ENCODE data around the gene GALNT15. TPM values are rescaled to one million over a fixed set of nuclear protein-coding genes. Genes with fewer than 3 reads are reported as not detected.

GALNT15 gene
- total RNA-seq, 1 donor from 2014 or later: 0.95 TPM

- Histone ChIP-seq H3K9me3 (ENCODE audit: insufficient read depth, low read depth, low read length) (no peaks in the 10 kb centered on the region), H3K4me2 (ENCODE audit: low read length) (no peak overlapping the region), H3K4me1 (ENCODE audit: insufficient read depth, low read length) (peaks cover 2% of the 10 kb centered on the region), H3K9ac (ENCODE audit: low read length) (no peak overlapping the region), H3K79me2 (ENCODE audit: insufficient read depth, low read length) (peaks cover 17% of the 10 kb centered on the region), H4K20me1 (ENCODE audit: insufficient read depth, low read length) (no peaks in the 10 kb centered on the region), H3K27ac (ENCODE audit: low read depth, low read length) (no peak overlapping the region), H3K4me3 (ENCODE audit: insufficient read depth, low read depth, low read length) (no peak overlapping the region), H3K27me3 (ENCODE audit: insufficient read depth, low read length) (no peaks in the 10 kb centered on the region), H3K36me3 (ENCODE audit: insufficient read depth, low read length) (peaks cover 6% of the 10 kb centered on the region), H2AFZ (ENCODE audit: low read depth, low read length) (no peak overlapping the region)
- no peak overlapping the region for H3K27ac Mint-ChIP-seq (ENCODE audit: unreplicated experiment)
- H3K4me3 Mint-ChIP-seq (ENCODE audit: unreplicated experiment): no peak overlapping the region
- no peaks in the 10 kb centered on the region for H3K9me3 Mint-ChIP-seq (ENCODE audit: unreplicated experiment)
- no peak for DNase-seq (ENCODE audit: low read depth)
- H3K27me3 Mint-ChIP-seq (ENCODE audit: low read depth, unreplicated experiment): no peaks in the 10 kb centered on the region
- peaks cover 6% of the 10 kb centered on the region for H3K4me1 Mint-ChIP-seq (ENCODE audit: low read depth, unreplicated experiment)
- no peak for FAIRE-seq
- TF ChIP-seq CTCF (IDR thresholded peaks at IDR 0.05; ENCODE audit: insufficient read depth, low read depth, low read length) (no peak), EZH2 (IDR thresholded peaks at IDR 0.05; ENCODE audit: insufficient read depth, low read length) (no peak)
- peaks cover 4% of the 10 kb centered on the region for H3K36me3 Mint-ChIP-seq (ENCODE audit: low read depth, unreplicated experiment)
These were observed 96.4 kb downstream of the GALNT15 start for GRCh38 chr3:16270855-16271254.

- H3K9ac ChIP-seq (ENCODE audit: low read length): no peak overlapping the region
- no peak overlapping the region for H3K27ac Mint-ChIP-seq (ENCODE audit: unreplicated experiment)
- H3K4me1 Mint-ChIP-seq (ENCODE audit: low read depth, unreplicated experiment): peaks cover 2% of the 10 kb centered on the region
- no peak overlapping the region for H3K4me3 ChIP-seq (ENCODE audit: insufficient read depth, low read depth, low read length)
- H3K36me3 Mint-ChIP-seq (ENCODE audit: low read depth, unreplicated experiment): peaks cover 4% of the 10 kb centered on the region
- H3K36me3 ChIP-seq (ENCODE audit: insufficient read depth, low read length): peaks cover 6% of the 10 kb centered on the region
- H3K4me3 Mint-ChIP-seq (ENCODE audit: unreplicated experiment): no peak overlapping the region
- no peak overlapping the region for H2AFZ ChIP-seq (ENCODE audit: low read depth, low read length)
- no peaks in the 10 kb centered on the region for H3K27me3 ChIP-seq (ENCODE audit: insufficient read depth, low read length)
- TF ChIP-seq CTCF (IDR thresholded peaks at IDR 0.05; ENCODE audit: insufficient read depth, low read depth, low read length) (no peak), EZH2 (IDR thresholded peaks at IDR 0.05; ENCODE audit: insufficient read depth, low read length) (no peak)
- H4K20me1 ChIP-seq (ENCODE audit: insufficient read depth, low read length): no peaks in the 10 kb centered on the region
- no peaks in the 10 kb centered on the region for H3K4me1 ChIP-seq (ENCODE audit: insufficient read depth, low read length)
- H3K9me3 Mint-ChIP-seq (ENCODE audit: unreplicated experiment): no peaks in the 10 kb centered on the region
- H3K79me2 ChIP-seq (ENCODE audit: insufficient read depth, low read length): peaks cover under 1% of the 10 kb centered on the region
- no peak overlapping the region for H3K27ac ChIP-seq (ENCODE audit: low read depth, low read length)
- H3K4me2 ChIP-seq (ENCODE audit: low read length): no peak overlapping the region
- no peak for FAIRE-seq
- H3K27me3 Mint-ChIP-seq (ENCODE audit: low read depth, unreplicated experiment): no peaks in the 10 kb centered on the region
- H3K9me3 ChIP-seq (ENCODE audit: insufficient read depth, low read depth, low read length): no peaks in the 10 kb centered on the region
- no peak for DNase-seq (ENCODE audit: low read depth)
These were observed 98.1 kb downstream of the GALNT15 start for GRCh38 chr3:16272588-16272987.

- no peaks in the 10 kb centered on the region for H4K20me1 ChIP-seq (ENCODE audit: insufficient read depth, low read length)
- no peaks in the 10 kb centered on the region for H3K27me3 ChIP-seq (ENCODE audit: insufficient read depth, low read length)
- no peak overlapping the region for H3K4me3 ChIP-seq (ENCODE audit: insufficient read depth, low read depth, low read length)
- H2AFZ ChIP-seq (ENCODE audit: low read depth, low read length): no peak overlapping the region
- FAIRE-seq (no peak), DNase-seq (ENCODE audit: low read depth) (no peak)
- no peaks in the 10 kb centered on the region for H3K27me3 Mint-ChIP-seq (ENCODE audit: low read depth, unreplicated experiment)
- H3K9me3 ChIP-seq (ENCODE audit: insufficient read depth, low read depth, low read length): no peaks in the 10 kb centered on the region
- H3K27ac Mint-ChIP-seq (ENCODE audit: unreplicated experiment): no peak overlapping the region
- H3K4me1 ChIP-seq (ENCODE audit: insufficient read depth, low read length): no peaks in the 10 kb centered on the region
- no peaks in the 10 kb centered on the region for H3K79me2 ChIP-seq (ENCODE audit: insufficient read depth, low read length)
- peaks cover 2% of the 10 kb centered on the region for H3K36me3 Mint-ChIP-seq (ENCODE audit: low read depth, unreplicated experiment)
- no peak overlapping the region for H3K4me2 ChIP-seq (ENCODE audit: low read length)
- no peak overlapping the region for H3K27ac ChIP-seq (ENCODE audit: low read depth, low read length)
- no peaks in the 10 kb centered on the region for H3K9me3 Mint-ChIP-seq (ENCODE audit: unreplicated experiment)
- peaks cover 2% of the 10 kb centered on the region for H3K4me1 Mint-ChIP-seq (ENCODE audit: low read depth, unreplicated experiment)
- no peak overlapping the region for H3K9ac ChIP-seq (ENCODE audit: low read length)
- H3K4me3 Mint-ChIP-seq (ENCODE audit: unreplicated experiment): no peak overlapping the region
- TF ChIP-seq CTCF (IDR thresholded peaks at IDR 0.05; ENCODE audit: insufficient read depth, low read depth, low read length) (no peak), EZH2 (IDR thresholded peaks at IDR 0.05; ENCODE audit: insufficient read depth, low read length) (no peak)
- H3K36me3 ChIP-seq (ENCODE audit: insufficient read depth, low read length): peaks cover 6% of the 10 kb centered on the region
These were observed 99.4 kb downstream of the GALNT15 start for GRCh38 chr3:16273867-16274266.

Data from astrocyte (in vitro differentiated cells and primary cell).